Measurements from ENCODE around the gene TMPRSS12.

- TF ChIP-seq CTCF (IDR thresholded peaks at IDR 0.05) = no peak
- no peak for TF ChIP-seq POLR2A (IDR thresholded peaks at IDR 0.05)
Observed at GRCh38 chr12:50841716-50842531, 802 bp upstream of the TMPRSS12 start.

Measured in thyroid gland (tissue), 4 donors.